Activated naive CD8-positive, alpha-beta T cell (primary cell): Measurements from ENCODE around the gene ASTN2.

Experiments used
- H3K27ac Mint-ChIP-seq: one replicate; pipeline ENCODE4 v1.8.0; 2021; ENCODE audit warnings: mixed read lengths
- H3K27me3 Mint-ChIP-seq: one replicate; pipeline ENCODE4 v1.8.0; 2021; ENCODE audit warnings: mixed read lengths
- H3K36me3 Mint-ChIP-seq: one replicate; pipeline ENCODE4 v1.8.0; 2021; ENCODE audit warnings: mixed read lengths
- H3K4me1 Mint-ChIP-seq: one replicate; pipeline ENCODE4 v1.8.0; 2021; ENCODE audit warnings: low read depth, mixed read lengths
- H3K4me3 Mint-ChIP-seq: one replicate; pipeline ENCODE4 v1.8.0; 2021; ENCODE audit warnings: mild to moderate bottlenecking, mixed read lengths
- H3K9me3 Mint-ChIP-seq: one replicate; pipeline ENCODE4 v1.8.0; 2021; ENCODE audit warnings: low read depth, mixed read lengths

The ASTN2 gene

GRCh38 chr9:117046666-117047327 is 368.1 kb downstream of the ASTN2 start:
- Mint-ChIP-seq H3K27me3 (no peaks in the 10 kb centered on the region), H3K4me3 (no peak overlapping the region), H3K9me3 (no peaks in the 10 kb centered on the region), H3K36me3 (no peaks in the 10 kb centered on the region), H3K4me1 (no peaks in the 10 kb centered on the region), H3K27ac (no peak overlapping the region)

DNA sequence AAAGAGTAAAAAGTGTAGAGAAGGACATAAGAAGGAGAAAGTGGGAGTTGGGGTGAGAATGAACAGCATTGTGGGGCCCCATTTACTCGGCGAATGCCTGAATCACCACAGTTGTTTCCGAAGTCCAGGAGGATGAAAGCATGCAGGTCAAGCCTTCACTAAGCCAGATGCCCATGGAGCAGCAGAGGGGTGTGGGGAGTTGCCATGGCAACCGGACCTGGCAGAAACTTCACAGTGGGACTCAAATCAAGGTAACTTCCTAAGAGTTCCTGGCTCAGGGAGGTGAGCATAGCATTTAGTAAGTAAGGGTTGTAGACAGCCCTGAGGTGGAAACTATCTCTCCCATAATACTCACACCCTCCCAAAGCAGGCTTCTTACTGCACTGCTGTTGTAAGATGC is 370.6 kb downstream of the ASTN2 start:
- H3K27me3 Mint-ChIP-seq, result no peaks in the 10 kb centered on the region
- no peak overlapping the region for H3K27ac Mint-ChIP-seq
- no peak overlapping the region for H3K4me3 Mint-ChIP-seq
- H3K4me1 Mint-ChIP-seq, result no peaks in the 10 kb centered on the region
- no peaks in the 10 kb centered on the region for H3K9me3 Mint-ChIP-seq
- H3K36me3 Mint-ChIP-seq, result no peaks in the 10 kb centered on the region

DNA sequence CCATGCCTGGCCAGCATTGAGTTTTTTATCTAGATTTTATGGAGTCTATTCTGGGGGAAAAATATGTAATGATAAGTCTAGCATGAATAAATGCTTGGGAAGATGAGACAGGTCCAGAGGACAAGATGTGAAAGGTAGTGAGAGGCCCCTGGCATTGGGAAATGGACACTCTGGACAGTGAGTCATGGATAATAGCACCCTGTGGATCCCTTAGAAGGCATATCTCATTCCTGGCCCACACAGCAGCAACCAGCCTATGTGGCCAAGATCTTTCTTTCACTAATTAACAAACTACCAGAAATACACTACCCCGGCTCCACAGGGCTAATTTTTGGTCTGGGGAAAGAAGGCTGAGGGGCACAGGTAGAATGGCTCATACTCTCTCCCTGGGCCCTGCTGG is 371.7 kb downstream of the ASTN2 start:
- no peaks in the 10 kb centered on the region for H3K27me3 Mint-ChIP-seq
- no peaks in the 10 kb centered on the region for H3K9me3 Mint-ChIP-seq
- H3K4me1 Mint-ChIP-seq, result no peaks in the 10 kb centered on the region
- H3K36me3 Mint-ChIP-seq, result no peaks in the 10 kb centered on the region
- no peak overlapping the region for H3K4me3 Mint-ChIP-seq
- H3K27ac Mint-ChIP-seq, result no peak overlapping the region

DNA sequence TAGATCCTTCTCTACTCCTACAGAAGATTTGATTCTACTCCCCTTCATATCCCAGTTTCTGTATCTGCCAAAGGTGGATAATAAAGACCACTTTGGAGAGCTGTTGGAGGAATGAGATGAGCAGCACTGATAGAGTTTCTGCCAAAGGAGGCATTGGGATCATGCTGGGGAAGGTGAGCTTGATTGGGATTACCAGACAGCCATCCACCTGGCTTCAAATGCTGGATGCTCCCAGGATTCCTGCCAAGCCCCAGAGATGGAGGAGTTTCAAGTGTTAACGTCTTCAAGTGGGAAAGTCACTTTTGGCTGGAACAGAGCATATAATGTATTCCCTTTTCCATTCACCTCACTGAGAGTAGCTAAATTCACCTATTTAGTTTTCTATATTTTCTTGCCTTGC is 379.3 kb downstream of the ASTN2 start:
- peaks cover 5% of the 10 kb centered on the region for H3K9me3 Mint-ChIP-seq
- H3K4me1 Mint-ChIP-seq, result no peaks in the 10 kb centered on the region
- H3K27ac Mint-ChIP-seq, result no peak overlapping the region
- H3K27me3 Mint-ChIP-seq, result no peaks in the 10 kb centered on the region
- H3K36me3 Mint-ChIP-seq, result no peaks in the 10 kb centered on the region
- no peak overlapping the region for H3K4me3 Mint-ChIP-seq

DNA sequence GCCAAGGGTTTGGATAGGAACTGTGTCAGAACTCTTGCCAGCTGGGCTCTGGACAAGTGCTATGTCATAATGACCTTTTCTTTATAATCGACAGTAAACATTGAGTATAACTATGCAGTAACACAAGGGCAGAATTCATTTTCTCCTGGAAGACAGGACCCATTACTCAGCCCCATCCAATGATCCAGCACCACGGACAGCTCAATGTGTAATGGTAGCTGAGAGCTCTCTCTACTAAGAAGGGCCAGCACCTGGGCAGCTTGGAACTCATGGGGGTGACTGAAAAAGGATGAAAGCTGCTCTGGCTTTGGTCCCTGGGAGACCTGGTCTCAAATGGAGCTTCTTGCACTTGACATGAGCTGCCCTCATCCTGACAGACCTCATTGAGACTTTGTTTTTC is 380.0 kb downstream of the ASTN2 start:
- Mint-ChIP-seq H3K27me3 (no peaks in the 10 kb centered on the region), H3K4me3 (no peak overlapping the region), H3K9me3 (peaks cover 5% of the 10 kb centered on the region), H3K4me1 (no peaks in the 10 kb centered on the region), H3K27ac (no peak overlapping the region), H3K36me3 (no peaks in the 10 kb centered on the region)

DNA sequence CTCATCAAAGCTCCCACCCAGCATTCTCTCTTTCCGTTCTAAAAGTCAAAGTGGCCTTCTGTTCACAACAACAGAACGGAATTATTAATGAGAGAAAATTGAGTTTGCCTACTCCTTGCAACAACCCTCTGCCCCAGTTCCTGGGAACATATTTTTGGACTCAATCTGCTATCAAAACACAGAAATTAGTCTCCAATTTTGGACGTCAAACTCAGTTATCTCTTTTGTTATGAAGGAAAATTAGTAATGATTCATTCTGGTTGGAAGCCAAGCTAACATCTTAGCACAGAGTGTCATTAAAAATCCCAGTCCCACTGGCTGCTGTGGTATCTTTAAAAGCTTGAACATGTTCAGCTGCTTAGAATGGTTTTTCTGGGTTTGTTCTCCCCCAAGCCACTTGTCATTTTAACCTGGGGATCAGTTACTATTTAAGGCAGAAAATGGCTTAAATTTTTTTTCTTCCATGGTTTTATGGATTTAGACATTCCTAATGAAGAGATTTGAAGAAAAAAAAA is 384.5 kb downstream of the ASTN2 start:
- Mint-ChIP-seq H3K27ac (no peak overlapping the region), H3K9me3 (peaks cover 5% of the 10 kb centered on the region), H3K27me3 (no peaks in the 10 kb centered on the region), H3K4me1 (no peaks in the 10 kb centered on the region), H3K4me3 (no peak overlapping the region), H3K36me3 (no peaks in the 10 kb centered on the region)

DNA sequence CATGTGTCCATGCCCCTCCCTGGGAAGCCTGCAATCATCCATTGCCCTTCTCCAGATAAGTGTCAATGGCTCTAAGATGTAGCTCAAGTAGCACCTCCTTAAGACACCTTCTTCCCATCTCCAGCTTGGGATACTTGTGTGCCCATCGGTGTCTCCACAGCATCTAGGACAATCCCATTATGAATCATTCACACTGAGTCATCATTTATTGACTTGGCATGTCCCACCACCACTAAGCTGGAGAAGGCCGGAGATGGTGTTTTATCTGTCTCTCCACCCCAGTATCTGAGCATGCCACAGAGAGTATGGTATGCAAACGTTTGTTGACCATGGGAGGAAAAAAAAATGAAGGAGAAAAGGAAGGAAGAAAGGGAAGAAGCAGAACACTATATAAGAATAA is 385.5 kb downstream of the ASTN2 start:
- Mint-ChIP-seq H3K9me3 (no peaks in the 10 kb centered on the region), H3K27me3 (no peaks in the 10 kb centered on the region), H3K4me1 (no peaks in the 10 kb centered on the region), H3K27ac (no peak overlapping the region), H3K36me3 (no peaks in the 10 kb centered on the region), H3K4me3 (no peak overlapping the region)

- H3K27ac Mint-ChIP-seq, result no peak overlapping the region
- no peak overlapping the region for H3K4me3 Mint-ChIP-seq
- no peaks in the 10 kb centered on the region for H3K9me3 Mint-ChIP-seq
- no peaks in the 10 kb centered on the region for H3K27me3 Mint-ChIP-seq
- no peaks in the 10 kb centered on the region for H3K36me3 Mint-ChIP-seq
- no peaks in the 10 kb centered on the region for H3K4me1 Mint-ChIP-seq
Measured at GRCh38 chr9:117028103-117028858, 386.6 kb downstream of the ASTN2 start.

DNA sequence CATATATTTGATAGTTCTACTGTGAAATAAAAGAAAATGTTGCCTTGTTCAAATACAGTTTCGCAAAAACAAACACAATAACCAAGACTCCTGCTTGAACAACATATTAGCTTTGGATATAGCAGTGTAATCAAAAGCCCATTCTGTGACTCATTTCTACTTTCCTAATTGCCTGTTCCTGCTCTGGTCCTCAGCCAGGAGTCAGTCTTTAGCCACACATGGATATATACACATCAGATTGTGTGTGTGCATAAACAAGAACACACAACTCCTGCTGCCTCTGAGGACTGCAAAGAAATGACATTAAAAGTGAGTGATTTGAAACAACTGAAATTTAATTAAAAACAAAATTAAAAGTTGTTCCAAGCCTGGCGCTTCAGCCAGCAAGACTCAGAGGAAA is 393.0 kb downstream of the ASTN2 start:
- H3K36me3 Mint-ChIP-seq, result no peaks in the 10 kb centered on the region
- H3K4me3 Mint-ChIP-seq, result no peak overlapping the region
- H3K27ac Mint-ChIP-seq, result no peak overlapping the region
- H3K9me3 Mint-ChIP-seq, result peaks cover 3% of the 10 kb centered on the region
- H3K27me3 Mint-ChIP-seq, result peaks cover 2% of the 10 kb centered on the region
- H3K4me1 Mint-ChIP-seq, result no peaks in the 10 kb centered on the region

DNA sequence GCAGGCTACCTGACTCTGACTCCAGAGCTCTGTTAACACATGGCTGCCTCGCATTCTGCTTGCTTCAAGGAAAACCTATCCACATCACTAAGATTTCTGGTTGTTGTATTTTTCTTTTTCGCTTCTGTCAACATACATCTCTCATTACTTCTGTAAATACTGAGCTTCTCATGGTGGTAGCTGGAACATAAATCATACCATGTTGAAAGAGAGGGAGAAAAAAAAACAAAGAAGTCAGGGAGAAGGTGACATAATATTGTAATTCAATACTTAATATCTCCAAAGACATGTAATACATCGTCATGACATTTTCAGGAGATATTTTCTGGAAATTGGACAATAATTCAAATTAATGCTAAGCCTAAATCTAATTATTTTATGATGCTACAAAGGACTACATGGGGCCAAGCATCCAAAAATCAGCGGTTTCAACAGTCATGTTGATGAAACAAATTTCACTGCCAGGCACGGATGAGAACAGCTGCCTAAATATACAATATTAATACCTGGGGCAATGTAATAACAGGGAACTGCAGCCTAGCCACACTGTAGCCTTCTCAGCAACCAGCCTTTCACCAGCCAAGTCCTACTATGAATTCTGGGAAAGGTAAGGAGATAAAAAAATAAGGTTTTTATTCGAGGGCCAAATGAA is 395.8 kb downstream of the ASTN2 start:
- Mint-ChIP-seq H3K4me3 (no peak overlapping the region), H3K27me3 (peaks cover 2% of the 10 kb centered on the region), H3K27ac (no peak overlapping the region), H3K36me3 (no peaks in the 10 kb centered on the region), H3K4me1 (no peaks in the 10 kb centered on the region), H3K9me3 (peaks cover 3% of the 10 kb centered on the region)

- H3K27ac Mint-ChIP-seq, result no peak overlapping the region
- H3K4me3 Mint-ChIP-seq, result no peak overlapping the region
- H3K27me3 Mint-ChIP-seq, result peaks cover 2% of the 10 kb centered on the region
- peaks cover 3% of the 10 kb centered on the region for H3K9me3 Mint-ChIP-seq
- H3K4me1 Mint-ChIP-seq, result no peaks in the 10 kb centered on the region
- no peaks in the 10 kb centered on the region for H3K36me3 Mint-ChIP-seq
Measured at GRCh38 chr9:117017414-117017985, 397.4 kb downstream of the ASTN2 start.

GRCh38 chr9:117014061-117014460 is 400.8 kb downstream of the ASTN2 start:
- Mint-ChIP-seq H3K27me3 (no peaks in the 10 kb centered on the region), H3K36me3 (no peaks in the 10 kb centered on the region), H3K4me3 (no peak overlapping the region), H3K4me1 (no peaks in the 10 kb centered on the region), H3K27ac (no peak overlapping the region), H3K9me3 (peaks cover 3% of the 10 kb centered on the region)

GRCh38 chr9:117013440-117013995 is 401.3 kb downstream of the ASTN2 start:
- H3K4me3 Mint-ChIP-seq, result no peak overlapping the region
- no peaks in the 10 kb centered on the region for H3K36me3 Mint-ChIP-seq
- no peaks in the 10 kb centered on the region for H3K4me1 Mint-ChIP-seq
- H3K27me3 Mint-ChIP-seq, result no peaks in the 10 kb centered on the region
- no peak overlapping the region for H3K27ac Mint-ChIP-seq
- peaks cover 3% of the 10 kb centered on the region for H3K9me3 Mint-ChIP-seq

DNA sequence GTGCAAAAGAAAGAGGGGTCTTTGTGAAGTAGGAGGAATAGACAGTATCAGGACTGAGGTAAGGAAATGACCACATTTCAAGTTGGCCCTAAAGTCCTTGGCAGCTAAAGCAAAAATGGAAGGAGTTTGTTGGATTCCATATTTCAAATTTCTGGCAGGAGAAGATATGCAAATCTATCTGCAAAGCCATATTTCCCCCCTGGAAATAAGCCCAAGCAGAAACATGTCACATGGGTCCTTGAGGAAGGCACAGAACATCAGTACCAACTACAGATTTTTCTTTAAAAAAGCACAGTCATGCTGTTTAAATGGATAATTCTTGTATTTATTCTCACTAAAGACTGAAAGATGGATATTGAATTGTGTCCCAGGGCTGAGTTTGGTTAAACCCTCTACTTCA is 404.8 kb downstream of the ASTN2 start:
- Mint-ChIP-seq H3K27me3 (peaks cover 2% of the 10 kb centered on the region), H3K36me3 (no peaks in the 10 kb centered on the region), H3K4me1 (no peaks in the 10 kb centered on the region), H3K27ac (no peak overlapping the region), H3K4me3 (no peak overlapping the region), H3K9me3 (no peaks in the 10 kb centered on the region)

- H3K27ac Mint-ChIP-seq, result no peak overlapping the region
- H3K9me3 Mint-ChIP-seq, result no peaks in the 10 kb centered on the region
- H3K4me1 Mint-ChIP-seq, result no peaks in the 10 kb centered on the region
- H3K4me3 Mint-ChIP-seq, result no peak overlapping the region
- no peaks in the 10 kb centered on the region for H3K36me3 Mint-ChIP-seq
- H3K27me3 Mint-ChIP-seq, result peaks cover 2% of the 10 kb centered on the region
Measured at GRCh38 chr9:117008876-117009275, 406.0 kb downstream of the ASTN2 start.
